IMR-90 (cell line): Measurements from ENCODE around the gene SEMA3C.

Source experiments
- CEBPB ChIP-seq: IDR thresholded peaks from 2 replicates; pipeline ENCODE4 v1.6.1; 2012; ENCODE audit warnings: low read depth, low read length, improper control_type of control experiment
- CTCF ChIP-seq: conservative IDR thresholded peaks from 2 replicates; pipeline ENCODE4 v1.5.1; 2012; ENCODE audit warnings: mild to moderate bottlenecking, low read depth, low read length, improper control_type of control experiment
- ELK1 ChIP-seq: fragments of 150-350 bp; IDR thresholded peaks from 2 replicates; pipeline ENCODE4 v1.6.1; 2016; ENCODE audit warnings: low read depth, mild to moderate bottlenecking, low read length, moderate library complexity, borderline replicate concordance
- FOS ChIP-seq: fragments of 150-350 bp; IDR thresholded peaks from 2 replicates; pipeline ENCODE4 v1.6.1; 2016; ENCODE audit warnings: low read depth, low read length
- MXI1 ChIP-seq: IDR thresholded peaks from 2 replicates; pipeline ENCODE4 v1.6.1; 2012; ENCODE audit warnings: low read depth, mild to moderate bottlenecking, low read length, moderate library complexity, borderline replicate concordance
- NFE2L2 ChIP-seq: fragments of 150-350 bp; IDR thresholded peaks from 2 replicates; pipeline ENCODE4 v1.6.1; 2016; ENCODE audit warnings: low read depth, mild to moderate bottlenecking, low read length
- POLR2A ChIP-seq: IDR thresholded peaks from 2 replicates; pipeline ENCODE4 v1.6.1; 2012; ENCODE audit warnings: mild to moderate bottlenecking, low read depth, low read length
- RAD21 ChIP-seq: IDR thresholded peaks from 2 replicates; pipeline ENCODE4 v1.6.1; 2012; ENCODE audit warnings: low read length, improper control_type of control experiment

GRCh38 chr7:80950550-80950967, 31.7 kb upstream of the SEMA3C start:
- TF ChIP-seq CTCF (no peak), MXI1 (no peak), FOS (no peak), CEBPB (no peak), RAD21 (no peak), NFE2L2 (no peak), POLR2A (no peak), ELK1 (no peak)
